Esophagus squamous epithelium (tissue), 4 donors: ENCODE measurements around the gene NAV2.

Experiments
- CTCF ChIP-seq, 6 experiments: fragments of 450-650 bp in 4 of 6; fragments of 200-600 bp in 2 of 6; sonication (generic) in 2 of 6; IDR thresholded peaks; one replicate each; pipeline ENCODE4 v1.5.1; 2016 to 2019; ENCODE audit warnings: antibody characterized with exemption in 6 of 6, mild to moderate bottlenecking in 4 of 6, moderate library complexity in 4 of 6
- POLR2A ChIP-seq, 4 donors: fragments of 450-650 bp; IDR thresholded peaks; one replicate each; pipeline ENCODE4 v1.6.1; 2017; ENCODE audit warnings: antibody characterized with exemption in 4 of 4, mild to moderate bottlenecking in 4 of 4, moderate library complexity in 3 of 4

- no peak for TF ChIP-seq POLR2A (IDR thresholded peaks at IDR 0.05)
- no peak for TF ChIP-seq CTCF (IDR thresholded peaks at IDR 0.05)
Measured at GRCh38 chr11:20060181-20060580, 347.5 kb downstream of the NAV2 start.
